Duodenal mucosa (tissue), 2 donors: ENCODE results near the gene SPTSSB.

Experiments
- H3K27ac ChIP-seq: one replicate; pipeline ENCODE4 v1.7.0; 2013; ENCODE audit warnings: low read depth, low read length
- H3K27me3 ChIP-seq, 2 donors: one replicate each; pipeline ENCODE4 v1.7.0; 2013; ENCODE audit warnings: low read length in 2 of 2, control low read depth in 1 of 2; ENCODE audit not compliant: insufficient read depth in 2 of 2, control insufficient read depth in 1 of 2
- H3K36me3 ChIP-seq, 2 donors: one replicate each; pipeline ENCODE4 v1.7.0; 2013; ENCODE audit warnings: low read length in 2 of 2, control low read depth in 1 of 2; ENCODE audit not compliant: insufficient read depth in 2 of 2, control insufficient read depth in 1 of 2
- H3K4me1 ChIP-seq, 2 donors: one replicate each; pipeline ENCODE4 v1.7.0; 2013; ENCODE audit warnings: low read length in 2 of 2, control low read depth in 1 of 2; ENCODE audit not compliant: insufficient read depth in 2 of 2, control insufficient read depth in 1 of 2
- H3K4me3 ChIP-seq, 2 donors: one replicate each; pipeline ENCODE4 v1.7.0; 2013; ENCODE audit warnings: low read length in 2 of 2, low read depth in 1 of 2
- H3K9ac ChIP-seq, 2 donors: one replicate each; pipeline ENCODE4 v1.7.0; 2013; ENCODE audit warnings: low read length in 2 of 2, low read depth in 1 of 2
- H3K9me3 ChIP-seq, 2 donors: one replicate each; pipeline ENCODE4 v1.7.0; 2013; ENCODE audit warnings: low read length in 2 of 2, control low read depth in 1 of 2; ENCODE audit not compliant: control insufficient read depth in 1 of 2

The SPTSSB gene

GRCh38 chr3:161409069-161409468 lies 37.8 kb upstream of the SPTSSB start:
- H3K27me3 ChIP-seq: no peaks in the 10 kb centered on the region
- H3K9me3 ChIP-seq: no peaks in the 10 kb centered on the region
- H3K9ac ChIP-seq: no peak overlapping the region
- no peaks in the 10 kb centered on the region for H3K4me1 ChIP-seq
- no peak overlapping the region for H3K4me3 ChIP-seq
- no peak overlapping the region for H3K27ac ChIP-seq
- H3K36me3 ChIP-seq: no peaks in the 10 kb centered on the region

DNA sequence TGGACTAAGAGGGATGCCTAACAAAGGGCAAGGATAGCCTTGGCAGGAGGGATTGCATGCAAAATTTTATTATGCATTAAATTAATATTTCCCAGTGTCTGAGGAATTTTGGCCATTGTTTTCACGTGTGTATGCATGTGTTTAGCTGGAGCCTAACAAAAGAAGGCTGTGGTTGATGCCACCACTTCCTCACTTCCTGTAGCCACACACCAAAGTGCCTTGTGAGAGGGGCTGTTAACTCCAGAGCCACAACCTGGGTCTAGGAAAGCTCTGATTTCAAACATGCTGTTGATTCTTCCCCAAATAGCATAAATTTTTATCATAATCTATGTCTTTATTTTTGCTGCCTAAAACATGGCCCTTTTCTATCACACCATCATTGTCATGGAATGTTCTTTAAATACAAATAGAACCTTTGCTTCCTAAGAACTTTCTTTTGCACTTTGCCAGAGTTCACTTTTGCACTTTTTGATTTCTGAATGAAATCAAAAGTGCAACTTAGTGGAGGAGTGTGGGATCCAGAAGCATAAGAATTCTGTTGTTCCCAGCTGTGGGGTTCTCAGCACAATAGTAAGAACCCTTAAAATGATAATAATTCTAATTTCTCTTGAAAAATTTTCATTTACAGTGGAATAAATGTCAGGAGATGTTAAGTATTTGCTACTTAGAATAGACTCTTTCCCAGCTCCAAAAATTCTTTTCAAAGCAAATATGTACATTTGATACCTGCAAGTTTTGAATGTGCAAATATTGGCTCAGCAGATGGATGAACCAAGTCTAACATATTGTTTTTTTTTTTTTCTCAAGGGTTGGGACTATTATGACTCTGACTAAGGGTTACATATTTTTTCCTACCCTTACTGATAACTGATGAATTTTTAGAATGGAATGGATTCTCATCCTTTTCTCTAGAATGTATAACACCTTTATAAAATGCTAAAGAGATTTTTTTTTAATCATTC lies 35.6 kb upstream of the SPTSSB start:
- no peaks in the 10 kb centered on the region for H3K9me3 ChIP-seq
- no peak overlapping the region for H3K4me3 ChIP-seq
- no peaks in the 10 kb centered on the region for H3K36me3 ChIP-seq
- no peak overlapping the region for H3K9ac ChIP-seq
- no peak overlapping the region for H3K27ac ChIP-seq
- no peaks in the 10 kb centered on the region for H3K27me3 ChIP-seq
- no peaks in the 10 kb centered on the region for H3K4me1 ChIP-seq

- Histone ChIP-seq H3K9me3 (no peaks in the 10 kb centered on the region), H3K9ac (no peak overlapping the region), H3K27me3 (no peaks in the 10 kb centered on the region), H3K27ac (no peak overlapping the region), H3K36me3 (no peaks in the 10 kb centered on the region), H3K4me3 (no peak overlapping the region), H3K4me1 (no peaks in the 10 kb centered on the region)
Measured at GRCh38 chr3:161405836-161406235, 34.5 kb upstream of the SPTSSB start.

DNA sequence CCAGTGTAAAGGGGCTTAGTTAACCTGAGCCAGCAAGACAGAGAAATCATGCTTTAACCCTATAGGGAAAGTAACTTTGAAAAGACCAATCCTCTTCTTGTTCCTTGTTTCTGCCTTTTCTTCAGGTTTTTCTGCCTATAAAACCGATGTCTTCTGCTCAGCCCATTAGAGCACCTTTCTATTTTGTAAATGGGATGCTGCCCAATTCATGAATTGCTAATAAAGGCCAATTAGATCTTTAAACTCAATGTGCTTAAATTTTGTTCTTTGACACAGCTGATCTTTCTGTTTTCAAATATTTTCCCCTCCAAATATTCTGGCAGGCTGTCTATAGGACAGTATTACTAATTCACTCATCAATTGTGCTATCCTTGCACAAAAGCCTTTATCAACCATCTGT lies 33.8 kb upstream of the SPTSSB start:
- no peaks in the 10 kb centered on the region for H3K9me3 ChIP-seq
- H3K4me3 ChIP-seq: no peak overlapping the region
- H3K9ac ChIP-seq: no peak overlapping the region
- H3K4me1 ChIP-seq: no peaks in the 10 kb centered on the region
- H3K27me3 ChIP-seq: no peaks in the 10 kb centered on the region
- H3K27ac ChIP-seq: no peak overlapping the region
- no peaks in the 10 kb centered on the region for H3K36me3 ChIP-seq

GRCh38 chr3:161403251-161403650 lies 31.9 kb upstream of the SPTSSB start:
- Histone ChIP-seq H3K4me1 (no peaks in the 10 kb centered on the region), H3K9me3 (no peaks in the 10 kb centered on the region), H3K27ac (no peak overlapping the region), H3K36me3 (no peaks in the 10 kb centered on the region), H3K4me3 (no peak overlapping the region), H3K27me3 (no peaks in the 10 kb centered on the region), H3K9ac (no peak overlapping the region)

DNA sequence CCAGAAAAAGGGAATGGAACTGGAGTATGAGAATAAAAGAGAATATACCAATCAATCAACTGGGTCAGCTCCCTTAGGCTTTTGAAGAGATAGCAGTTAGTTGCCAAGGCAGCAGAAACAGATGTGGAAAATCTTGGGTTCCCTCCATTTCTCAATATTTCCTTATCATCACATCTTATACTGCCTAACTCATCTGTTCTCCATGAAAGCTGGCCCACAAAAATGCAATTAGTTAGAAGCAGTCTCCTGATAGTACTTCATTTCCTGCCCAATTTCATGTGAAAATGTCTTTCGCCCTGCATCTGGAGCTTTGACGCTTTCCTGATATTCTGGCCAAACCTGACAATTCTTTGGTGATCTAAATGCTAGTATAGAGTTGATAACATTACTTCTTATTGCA lies 30.1 kb upstream of the SPTSSB start:
- H3K27ac ChIP-seq: no peak overlapping the region
- no peaks in the 10 kb centered on the region for H3K9me3 ChIP-seq
- H3K9ac ChIP-seq: no peak overlapping the region
- no peaks in the 10 kb centered on the region for H3K4me1 ChIP-seq
- H3K27me3 ChIP-seq: no peaks in the 10 kb centered on the region
- H3K36me3 ChIP-seq: no peaks in the 10 kb centered on the region
- H3K4me3 ChIP-seq: no peak overlapping the region

DNA sequence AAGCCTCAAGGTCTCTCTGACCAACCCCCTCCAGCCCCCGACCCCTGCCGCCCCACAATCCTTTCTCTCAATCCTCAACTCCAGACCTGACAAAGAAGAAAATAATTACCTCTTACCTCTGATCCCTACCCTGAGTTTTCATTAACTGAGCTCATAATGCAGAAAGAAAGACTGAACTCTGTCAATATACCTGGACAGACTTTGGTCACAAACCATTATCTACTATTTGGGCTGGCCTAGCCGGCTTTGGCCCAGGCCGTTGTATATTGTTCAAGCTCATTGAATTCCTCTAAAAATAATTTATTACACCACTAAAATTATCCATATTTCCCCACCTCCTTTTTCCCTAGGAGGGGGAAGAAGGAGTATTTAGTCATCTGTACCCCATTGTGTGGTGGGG lies 29.3 kb upstream of the SPTSSB start:
- Histone ChIP-seq H3K9ac (no peak overlapping the region), H3K9me3 (no peaks in the 10 kb centered on the region), H3K36me3 (no peaks in the 10 kb centered on the region), H3K4me3 (no peak overlapping the region), H3K27ac (no peak overlapping the region), H3K27me3 (no peaks in the 10 kb centered on the region), H3K4me1 (no peaks in the 10 kb centered on the region)

DNA sequence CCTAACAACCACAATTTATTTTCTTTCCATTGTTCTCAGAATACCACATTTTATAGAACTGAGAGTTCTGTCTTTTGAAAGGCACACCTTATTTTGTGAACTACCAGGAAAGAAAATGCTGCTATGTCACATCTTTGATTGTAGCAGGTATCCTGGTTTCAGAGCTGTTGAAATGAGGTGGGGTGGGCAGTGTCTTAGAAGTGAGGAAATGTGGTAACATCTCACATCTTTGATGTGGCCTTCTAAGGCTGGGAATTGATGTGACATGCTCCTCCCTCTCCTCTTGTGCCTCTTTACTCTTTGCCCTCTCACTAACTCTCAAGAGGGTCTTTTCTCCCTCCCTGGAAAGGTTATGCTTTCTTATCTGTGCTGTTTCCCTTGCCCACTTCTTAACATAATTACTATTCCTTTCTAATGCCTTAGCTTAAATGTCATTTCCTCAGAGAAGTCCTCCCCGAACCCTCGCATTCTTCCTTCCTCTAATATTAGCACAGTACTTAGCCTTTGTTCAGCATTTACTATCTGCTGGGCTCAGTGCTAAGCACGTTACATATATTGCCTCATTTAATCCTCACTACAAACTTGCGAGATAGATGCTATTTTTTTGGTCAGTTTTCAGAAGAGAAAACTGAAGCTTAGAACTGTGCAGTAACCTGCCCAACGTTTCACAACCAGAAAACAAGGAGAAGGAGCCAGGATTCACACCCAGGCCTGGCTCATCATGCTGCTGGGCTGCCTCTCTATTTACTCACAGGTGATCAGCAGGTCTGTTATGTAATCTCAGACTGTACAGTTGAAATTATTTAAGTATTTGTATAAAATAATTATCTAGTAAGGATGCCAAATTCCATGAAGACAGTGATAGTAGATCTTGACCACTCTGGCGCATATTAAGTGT lies 24.0 kb upstream of the SPTSSB start:
- Histone ChIP-seq H3K9me3 (no peaks in the 10 kb centered on the region), H3K27ac (no peak overlapping the region), H3K36me3 (no peaks in the 10 kb centered on the region)

GRCh38 chr3:161393803-161394202 lies 22.5 kb upstream of the SPTSSB start:
- H3K4me1 ChIP-seq: no peaks in the 10 kb centered on the region
- H3K9me3 ChIP-seq: no peaks in the 10 kb centered on the region
- no peaks in the 10 kb centered on the region for H3K36me3 ChIP-seq
- H3K4me3 ChIP-seq: no peak overlapping the region
- H3K9ac ChIP-seq: no peak overlapping the region
- H3K27me3 ChIP-seq: peaks cover 0 to 5% of the 10 kb centered on the region in 2 donors
- H3K27ac ChIP-seq: no peak overlapping the region

More for the DNA sequence above, 24.0 kb upstream of the SPTSSB start:
- no peak overlapping the region for H3K4me3 ChIP-seq
- H3K27me3 ChIP-seq: peaks cover 0 to 5% of the 10 kb centered on the region in 2 donors
- H3K4me1 ChIP-seq: no peaks in the 10 kb centered on the region
- H3K9ac ChIP-seq: no peak overlapping the region

DNA sequence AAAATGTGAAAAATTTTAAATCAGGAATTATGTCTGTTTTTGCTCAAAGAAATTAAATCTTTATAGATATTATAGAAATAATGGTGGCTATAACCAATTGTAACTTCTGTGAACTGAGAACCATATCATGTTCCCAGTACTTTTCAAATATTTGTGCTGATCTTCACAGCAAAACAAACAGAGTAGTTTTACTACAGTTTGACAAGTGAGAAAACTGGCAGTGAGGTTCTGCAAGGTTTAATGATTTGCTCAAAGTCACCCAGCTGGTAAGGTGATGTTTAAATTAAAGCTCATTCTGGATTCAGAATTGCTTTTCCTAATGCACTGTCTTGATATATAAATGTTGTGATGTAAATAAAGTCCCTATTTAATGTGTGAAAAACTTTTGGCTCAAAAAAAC lies 22.0 kb upstream of the SPTSSB start:
- H3K4me1 ChIP-seq: no peaks in the 10 kb centered on the region
- no peak overlapping the region for H3K9ac ChIP-seq
- no peaks in the 10 kb centered on the region for H3K9me3 ChIP-seq
- H3K36me3 ChIP-seq: no peaks in the 10 kb centered on the region
- no peak overlapping the region for H3K4me3 ChIP-seq
- peaks cover 0 to 5% of the 10 kb centered on the region in 2 donors for H3K27me3 ChIP-seq
- no peak overlapping the region for H3K27ac ChIP-seq
